GM12878 (cell line): Measurements from ENCODE around the gene UBAC2. TPM values are rescaled to one million over a fixed set of nuclear protein-coding genes. Genes with fewer than 3 reads are reported as not detected.
A peak's percentile ranks its signal among the peaks of the same experiment; 100 is the strongest.

Experiments used
- BHLHE40 ChIP-seq, 2 experiments: fragments of 450-650 bp in 1 of 2; IDR thresholded peaks; 2 replicates each; pipeline ENCODE4 v1.6.1; 2011 to 2017; ENCODE audit warnings: low read depth in 2 of 2, borderline replicate concordance in 1 of 2, improper control_type of control experiment in 1 of 2, low read length in 1 of 2, mild to moderate bottlenecking in 1 of 2
- EP300 ChIP-seq, 2 experiments: fragments of 150-350 bp in 1 of 2; IDR thresholded peaks; 2 replicates each; pipeline ENCODE4 v1.6.1; 2011 to 2012; ENCODE audit warnings: low read depth in 2 of 2, low read length in 2 of 2, borderline replicate concordance in 1 of 2, improper control_type of control experiment in 1 of 2, inconsistent platforms in 1 of 2; ENCODE audit not compliant: control insufficient read depth in 1 of 2
- EZH2 ChIP-seq: IDR thresholded peaks from 2 replicates; pipeline ENCODE4 v1.6.1; 2012; ENCODE audit warnings: low read depth, mild to moderate bottlenecking, control low read depth, inconsistent platforms, low read length, borderline replicate concordance; ENCODE audit not compliant: control insufficient read depth
- FOXM1 ChIP-seq: IDR thresholded peaks from 2 replicates; pipeline ENCODE4 v1.6.1; 2012; ENCODE audit warnings: low read depth, mild to moderate bottlenecking, inconsistent platforms, low read length, moderate library complexity
- IKZF2 ChIP-seq, 2 experiments: fragments of 450-650 bp; IDR thresholded peaks; 2 replicates each; pipeline ENCODE4 v1.6.1; 2017; ENCODE audit warnings: mild to moderate bottlenecking in 2 of 2, moderate library complexity in 2 of 2
- JUNB ChIP-seq: IDR thresholded peaks from 2 replicates; pipeline ENCODE4 v1.6.1; 2016; ENCODE audit warnings: antibody characterized with exemption, mild to moderate bottlenecking
- MAX ChIP-seq: IDR thresholded peaks from 2 replicates; pipeline ENCODE4 v1.6.1; 2012; ENCODE audit warnings: low read depth, low read length, improper control_type of control experiment
- NFIC ChIP-seq: IDR thresholded peaks from 2 replicates; pipeline ENCODE4 v1.6.1; 2012; ENCODE audit warnings: low read depth, mild to moderate bottlenecking, inconsistent platforms, low read length, moderate library complexity
- NFXL1 ChIP-seq: fragments of 450-650 bp; IDR thresholded peaks from 2 replicates; pipeline ENCODE4 v1.6.1; 2017; ENCODE audit warnings: antibody characterized with exemption, mild to moderate bottlenecking, borderline replicate concordance
- PKNOX1 ChIP-seq: fragments of 450-650 bp; IDR thresholded peaks from 2 replicates; pipeline ENCODE4 v1.6.1; 2016; ENCODE audit warnings: mild to moderate bottlenecking
- POU2F2 ChIP-seq: IDR thresholded peaks from 3 replicates; pipeline ENCODE4 v1.6.1; 2011; ENCODE audit warnings: low read depth, mild to moderate bottlenecking, low read length, borderline replicate concordance
- RELB ChIP-seq: fragments of 450-650 bp; IDR thresholded peaks from 2 replicates; pipeline ENCODE4 v1.6.1; 2017; ENCODE audit warnings: low read depth, mild to moderate bottlenecking, moderate library complexity
- SKIL ChIP-seq: fragments of 450-650 bp; IDR thresholded peaks from 2 replicates; pipeline ENCODE4 v1.6.1; 2017; ENCODE audit warnings: mild to moderate bottlenecking, low read depth, inconsistent platforms; ENCODE audit not compliant: poor library complexity, severe bottlenecking
- SMC3 ChIP-seq: IDR thresholded peaks from 2 replicates; pipeline ENCODE4 v1.6.1; 2011; ENCODE audit warnings: low read length, improper control_type of control experiment, borderline replicate concordance
- TCF12 ChIP-seq: IDR thresholded peaks from 2 replicates; pipeline ENCODE4 v1.6.1; 2011; ENCODE audit warnings: low read depth, mild to moderate bottlenecking, low read length
- TCF3 ChIP-seq: IDR thresholded peaks from 2 replicates; pipeline ENCODE4 v1.6.1; 2012; ENCODE audit warnings: low read depth, mild to moderate bottlenecking, low read length, borderline replicate concordance; ENCODE audit not compliant: insufficient read depth
- YY1 ChIP-seq: IDR thresholded peaks from 2 replicates; pipeline ENCODE4 v1.6.1; 2011; ENCODE audit warnings: low read depth, mild to moderate bottlenecking, low read length
- ZBTB4 ChIP-seq: fragments of 450-650 bp; formaldehyde crosslinking; IDR thresholded peaks from 2 replicates; pipeline ENCODE4 v1.4.0; 2022; ENCODE audit warnings: mild to moderate bottlenecking, moderate library complexity
- ZZZ3 ChIP-seq: IDR thresholded peaks from 2 replicates; pipeline ENCODE4 v1.6.1; 2011; ENCODE audit warnings: low read depth; ENCODE audit not compliant: control insufficient read depth, insufficient read length
- polyA plus RNA-seq, 11 experiments: library from polyadenylated mRNA; depleted of rRNA in 4 of 11; unstranded in 6 of 11; stranded (reverse) in 5 of 11; fragments of >200 nt; fragmentation: Nextera tagmentation in 4 of 11; fragmentation: Illumina TruSeq in 1 of 11; extraction: Ambion mirVana in 4 of 11; extraction: Trizol in 1 of 11; gene quantifications; 1 replicate in 1 of 11; 2 replicates in 10 of 11; pipeline versions ENCODE4 v1.2.1 to v1.2.3, GENCODE V29; 2011 to 2016; ENCODE audit warnings: inconsistent platforms in 2 of 11, missing spikeins in 2 of 11, low read depth in 1 of 11
- total RNA-seq, 4 experiments: library from RNA; depleted of rRNA in 3 of 4; stranded (reverse); fragments of >200 nt in 3 of 4; fragmentation: Illumina TruSeq in 1 of 4; extraction: Trizol in 1 of 4; gene quantifications; 2 replicates each; pipeline versions ENCODE4 v1.2.1 to v1.2.3, GENCODE V29; 2013 to 2021

The UBAC2 gene
- total and polyA plus RNA-seq, 10 of the 15 experiments (the other 5 are each of a cell fraction or from before 2014, with no cell fraction given) = 3.0 to 54.6 (median 17.4) TPM

GRCh38 chr13:99374169-99374991 lies 173.7 kb downstream of the UBAC2 start (continued):
- TF ChIP-seq ZZZ3 = no peak
- peak; percentile 67; the same call in 1 of the 2 replicates for TF ChIP-seq FOXM1
- TF ChIP-seq NFXL1 = no peak
- TF ChIP-seq IKZF2 (IDR thresholded peaks at IDR 0.05) = peak in 1 of 2 experiments; percentile 24; a peak in 2 of 4 replicates
- TF ChIP-seq EP300 (IDR thresholded peaks at IDR 0.05; ENCODE audit: borderline replicate concordance in 1 of 2, control insufficient read depth in 1 of 2, low read depth in 2 of 2, low read length in 2 of 2) = peak; percentile 11 to 73; a peak in 1 of 4 replicates
- TF ChIP-seq SMC3 = no peak
- peak; percentile 84 to 88 for TF ChIP-seq BHLHE40 (IDR thresholded peaks at IDR 0.05; ENCODE audit: borderline replicate concordance in 1 of 2, low read depth in 2 of 2, low read length in 1 of 2)
- TF ChIP-seq TCF12 = peak; percentile 39; the same call in 1 of the 2 replicates
- TF ChIP-seq ZBTB4 = peak; percentile 90
- peak; percentile 5; the same call in 1 of the 2 replicates for TF ChIP-seq NFIC
- peak; percentile 57; the same call in 1 of the 2 replicates for TF ChIP-seq YY1
- peak; percentile 72; the same call in 1 of the 3 replicates for TF ChIP-seq POU2F2
- 0 out of 2 replicates have a peak, but pooled peaks have one; percentile 6 for TF ChIP-seq PKNOX1
- peak; percentile 15; the same call in 1 of the 2 replicates for TF ChIP-seq TCF3
- TF ChIP-seq JUNB = peak; percentile 38
- TF ChIP-seq MAX = no peak
- TF ChIP-seq EZH2 = 0 out of 2 replicates have a peak, but pooled peaks have one; percentile 65
- peak; percentile 32; the same call in 1 of the 2 replicates for TF ChIP-seq RELB
- peak; percentile 60 for TF ChIP-seq SKIL
